Measurements from ENCODE around the gene XKR8. TPM values are rescaled to one million over a fixed set of nuclear protein-coding genes. Genes with fewer than 3 reads are reported as not detected.
A peak's percentile ranks its signal among the peaks of the same experiment; 100 is the strongest.

Gene XKR8
- total and polyA plus RNA-seq, 9 of the 15 experiments (the other 6 are each of a cell fraction or from before 2014, with no cell fraction given) = 0.45 to 2.8 (median 1.7) TPM

DNA sequence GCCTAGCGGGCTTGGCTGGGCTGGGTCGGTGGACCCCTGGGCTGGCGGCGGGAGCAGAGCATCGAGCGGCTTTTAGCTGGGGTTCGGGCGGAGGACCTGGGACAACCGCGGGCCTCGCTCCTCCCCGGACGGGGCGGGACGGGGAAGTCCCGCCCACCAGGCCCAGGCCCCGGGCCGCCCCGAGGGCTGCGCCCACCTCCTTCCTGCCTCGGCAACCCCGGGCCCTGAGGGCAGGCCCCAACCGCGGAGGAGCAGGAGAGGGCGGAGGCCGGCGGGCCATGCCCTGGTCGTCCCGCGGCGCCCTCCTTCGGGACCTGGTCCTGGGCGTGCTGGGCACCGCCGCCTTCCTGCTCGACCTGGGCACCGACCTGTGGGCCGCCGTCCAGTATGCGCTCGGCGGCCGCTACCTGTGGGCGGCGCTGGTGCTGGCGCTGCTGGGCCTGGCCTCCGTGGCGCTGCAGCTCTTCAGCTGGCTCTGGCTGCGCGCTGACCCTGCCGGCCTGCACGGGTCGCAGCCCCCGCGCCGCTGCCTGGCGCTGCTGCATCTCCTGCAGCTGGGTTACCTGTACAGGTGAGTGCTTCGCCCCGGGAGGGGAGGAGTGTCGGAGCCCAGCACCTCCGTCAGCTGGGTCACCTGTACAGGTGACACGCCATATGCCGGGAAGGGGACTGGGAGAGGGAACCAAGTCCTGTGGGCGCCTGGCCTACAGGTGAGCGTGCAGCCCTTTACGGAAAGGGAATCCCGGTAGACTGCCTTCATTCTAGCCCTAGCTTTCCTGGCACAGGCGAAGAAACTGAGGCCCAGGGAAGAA, at the start of gene XKR8 (continued):
- TF ChIP-seq, protein P1, sequence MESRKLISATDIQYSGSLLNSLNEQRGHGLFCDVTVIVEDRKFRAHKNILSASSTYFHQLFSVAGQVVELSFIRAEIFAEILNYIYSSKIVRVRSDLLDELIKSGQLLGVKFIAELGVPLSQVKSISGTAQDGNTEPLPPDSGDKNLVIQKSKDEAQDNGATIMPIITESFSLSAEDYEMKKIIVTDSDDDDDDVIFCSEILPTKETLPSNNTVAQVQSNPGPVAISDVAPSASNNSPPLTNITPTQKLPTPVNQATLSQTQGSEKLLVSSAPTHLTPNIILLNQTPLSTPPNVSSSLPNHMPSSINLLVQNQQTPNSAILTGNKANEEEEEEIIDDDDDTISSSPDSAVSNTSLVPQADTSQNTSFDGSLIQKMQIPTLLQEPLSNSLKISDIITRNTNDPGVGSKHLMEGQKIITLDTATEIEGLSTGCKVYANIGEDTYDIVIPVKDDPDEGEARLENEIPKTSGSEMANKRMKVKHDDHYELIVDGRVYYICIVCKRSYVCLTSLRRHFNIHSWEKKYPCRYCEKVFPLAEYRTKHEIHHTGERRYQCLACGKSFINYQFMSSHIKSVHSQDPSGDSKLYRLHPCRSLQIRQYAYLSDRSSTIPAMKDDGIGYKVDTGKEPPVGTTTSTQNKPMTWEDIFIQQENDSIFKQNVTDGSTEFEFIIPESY (CRISPR knock-in tag; IDR thresholded peaks at IDR 0.05) = peak; percentile 99
- TF ChIP-seq, protein P2, sequence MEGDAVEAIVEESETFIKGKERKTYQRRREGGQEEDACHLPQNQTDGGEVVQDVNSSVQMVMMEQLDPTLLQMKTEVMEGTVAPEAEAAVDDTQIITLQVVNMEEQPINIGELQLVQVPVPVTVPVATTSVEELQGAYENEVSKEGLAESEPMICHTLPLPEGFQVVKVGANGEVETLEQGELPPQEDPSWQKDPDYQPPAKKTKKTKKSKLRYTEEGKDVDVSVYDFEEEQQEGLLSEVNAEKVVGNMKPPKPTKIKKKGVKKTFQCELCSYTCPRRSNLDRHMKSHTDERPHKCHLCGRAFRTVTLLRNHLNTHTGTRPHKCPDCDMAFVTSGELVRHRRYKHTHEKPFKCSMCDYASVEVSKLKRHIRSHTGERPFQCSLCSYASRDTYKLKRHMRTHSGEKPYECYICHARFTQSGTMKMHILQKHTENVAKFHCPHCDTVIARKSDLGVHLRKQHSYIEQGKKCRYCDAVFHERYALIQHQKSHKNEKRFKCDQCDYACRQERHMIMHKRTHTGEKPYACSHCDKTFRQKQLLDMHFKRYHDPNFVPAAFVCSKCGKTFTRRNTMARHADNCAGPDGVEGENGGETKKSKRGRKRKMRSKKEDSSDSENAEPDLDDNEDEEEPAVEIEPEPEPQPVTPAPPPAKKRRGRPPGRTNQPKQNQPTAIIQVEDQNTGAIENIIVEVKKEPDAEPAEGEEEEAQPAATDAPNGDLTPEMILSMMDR (IDR thresholded peaks at IDR 0.05 in 2 of 3, conservative IDR thresholded peaks at IDR 0.05 in 1 of 3; ENCODE audit: insufficient read depth in 2 of 3, low read depth in 1 of 3, low read length in 3 of 3) = peak; percentile 32 to 95 (median 49); a peak in 4 of 6 replicates
- TF ChIP-seq ZNF830 (CRISPR knock-in tag; IDR thresholded peaks at IDR 0.05) = no peak
- TF ChIP-seq L3MBTL2 (IDR thresholded peaks at IDR 0.05) = peak; percentile 31; the same call in 1 of the 2 replicates
- 0 out of 2 replicates have a peak, but pooled peaks have one; percentile 87 for TF ChIP-seq RBM34 (IDR thresholded peaks at IDR 0.05; ENCODE audit: borderline replicate concordance, insufficient read depth, low read length)
- peak; percentile 91 for TF ChIP-seq ZFX (CRISPR knock-in tag; IDR thresholded peaks at IDR 0.05)
- no peak for TF ChIP-seq SNIP1 (IDR thresholded peaks at IDR 0.05; ENCODE audit: low read depth)
- peak; percentile 66 for TF ChIP-seq NFIC (IDR thresholded peaks at IDR 0.05)
- peak; percentile 40; the same call in 1 of the 2 replicates for TF ChIP-seq GABPA (tag; conservative IDR thresholded peaks at IDR 0.05; ENCODE audit: low read depth)
- no peak for TF ChIP-seq SLC30A9 (CRISPR knock-in tag; IDR thresholded peaks at IDR 0.05)
- TF ChIP-seq, protein P3, sequence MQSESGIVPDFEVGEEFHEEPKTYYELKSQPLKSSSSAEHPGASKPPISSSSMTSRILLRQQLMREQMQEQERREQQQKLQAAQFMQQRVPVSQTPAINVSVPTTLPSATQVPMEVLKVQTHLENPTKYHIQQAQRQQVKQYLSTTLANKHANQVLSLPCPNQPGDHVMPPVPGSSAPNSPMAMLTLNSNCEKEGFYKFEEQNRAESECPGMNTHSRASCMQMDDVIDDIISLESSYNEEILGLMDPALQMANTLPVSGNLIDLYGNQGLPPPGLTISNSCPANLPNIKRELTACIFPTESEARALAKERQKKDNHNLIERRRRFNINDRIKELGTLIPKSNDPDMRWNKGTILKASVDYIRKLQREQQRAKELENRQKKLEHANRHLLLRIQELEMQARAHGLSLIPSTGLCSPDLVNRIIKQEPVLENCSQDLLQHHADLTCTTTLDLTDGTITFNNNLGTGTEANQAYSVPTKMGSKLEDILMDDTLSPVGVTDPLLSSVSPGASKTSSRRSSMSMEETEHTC (IDR thresholded peaks at IDR 0.05) = no peak
- peak; percentile 94 for TF ChIP-seq HNRNPL (IDR thresholded peaks at IDR 0.05; ENCODE audit: low read depth, low read length)
- TF ChIP-seq RBFOX2 (IDR thresholded peaks at IDR 0.05; ENCODE audit: low read depth, low read length) = peak; percentile 71
- TF ChIP-seq, protein P4, sequence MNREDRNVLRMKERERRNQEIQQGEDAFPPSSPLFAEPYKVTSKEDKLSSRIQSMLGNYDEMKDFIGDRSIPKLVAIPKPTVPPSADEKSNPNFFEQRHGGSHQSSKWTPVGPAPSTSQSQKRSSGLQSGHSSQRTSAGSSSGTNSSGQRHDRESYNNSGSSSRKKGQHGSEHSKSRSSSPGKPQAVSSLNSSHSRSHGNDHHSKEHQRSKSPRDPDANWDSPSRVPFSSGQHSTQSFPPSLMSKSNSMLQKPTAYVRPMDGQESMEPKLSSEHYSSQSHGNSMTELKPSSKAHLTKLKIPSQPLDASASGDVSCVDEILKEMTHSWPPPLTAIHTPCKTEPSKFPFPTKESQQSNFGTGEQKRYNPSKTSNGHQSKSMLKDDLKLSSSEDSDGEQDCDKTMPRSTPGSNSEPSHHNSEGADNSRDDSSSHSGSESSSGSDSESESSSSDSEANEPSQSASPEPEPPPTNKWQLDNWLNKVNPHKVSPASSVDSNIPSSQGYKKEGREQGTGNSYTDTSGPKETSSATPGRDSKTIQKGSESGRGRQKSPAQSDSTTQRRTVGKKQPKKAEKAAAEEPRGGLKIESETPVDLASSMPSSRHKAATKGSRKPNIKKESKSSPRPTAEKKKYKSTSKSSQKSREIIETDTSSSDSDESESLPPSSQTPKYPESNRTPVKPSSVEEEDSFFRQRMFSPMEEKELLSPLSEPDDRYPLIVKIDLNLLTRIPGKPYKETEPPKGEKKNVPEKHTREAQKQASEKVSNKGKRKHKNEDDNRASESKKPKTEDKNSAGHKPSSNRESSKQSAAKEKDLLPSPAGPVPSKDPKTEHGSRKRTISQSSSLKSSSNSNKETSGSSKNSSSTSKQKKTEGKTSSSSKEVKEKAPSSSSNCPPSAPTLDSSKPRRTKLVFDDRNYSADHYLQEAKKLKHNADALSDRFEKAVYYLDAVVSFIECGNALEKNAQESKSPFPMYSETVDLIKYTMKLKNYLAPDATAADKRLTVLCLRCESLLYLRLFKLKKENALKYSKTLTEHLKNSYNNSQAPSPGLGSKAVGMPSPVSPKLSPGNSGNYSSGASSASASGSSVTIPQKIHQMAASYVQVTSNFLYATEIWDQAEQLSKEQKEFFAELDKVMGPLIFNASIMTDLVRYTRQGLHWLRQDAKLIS (CRISPR knock-in tag; IDR thresholded peaks at IDR 0.05) = peak; percentile 44; the same call in 1 of the 2 replicates
- TF ChIP-seq ZBTB7A (IDR thresholded peaks at IDR 0.05; ENCODE audit: borderline replicate concordance, control insufficient read depth, low read depth, low read length) = peak; percentile 34; the same call in 1 of the 2 replicates
- peak in 1 of 2 experiments; percentile 26; a peak in 2 of 4 replicates for TF ChIP-seq RAD21 (CRISPR knock-in tag; conservative IDR thresholded peaks at IDR 0.05 in 1 of 2, IDR thresholded peaks at IDR 0.05 in 1 of 2)
